ENCODE measurements around the gene FBXL22.

The FBXL22 gene

GRCh38 chr15:63630036-63630751 is 33.0 kb downstream of the FBXL22 start:
- in situ Hi-C loops (cut with MboI; ENCODE audit: low sequenced_read_pairs, unreplicated experiment) = no loop called here
- no peak for TF ChIP-seq CTCF (IDR thresholded peaks at IDR 0.05; ENCODE audit: borderline replicate concordance, control extremely low read depth, extremely low read depth, insufficient read depth, missing control alignments)
- DNase-seq (ENCODE audit: low spot score) = no peak

GRCh38 chr15:63633312-63633711 is 36.1 kb downstream of the FBXL22 start:
- no peak for TF ChIP-seq CTCF (IDR thresholded peaks at IDR 0.05; ENCODE audit: borderline replicate concordance, control extremely low read depth, extremely low read depth, insufficient read depth, missing control alignments)
- DNase-seq (ENCODE audit: low spot score) = no peak
- in situ Hi-C loops (cut with MboI; ENCODE audit: low sequenced_read_pairs, unreplicated experiment) = no loop called here

GRCh38 chr15:63634154-63634553 is 37.0 kb downstream of the FBXL22 start:
- no peak for DNase-seq (ENCODE audit: low spot score)
- TF ChIP-seq CTCF (IDR thresholded peaks at IDR 0.05; ENCODE audit: borderline replicate concordance, control extremely low read depth, extremely low read depth, insufficient read depth, missing control alignments) = no peak
- in situ Hi-C loops (cut with MboI; ENCODE audit: low sequenced_read_pairs, unreplicated experiment) = no loop called here

- no peak for TF ChIP-seq CTCF (IDR thresholded peaks at IDR 0.05; ENCODE audit: borderline replicate concordance, control extremely low read depth, extremely low read depth, insufficient read depth, missing control alignments)
- no peak for DNase-seq (ENCODE audit: low spot score)
- in situ Hi-C loops (cut with MboI; ENCODE audit: low sequenced_read_pairs, unreplicated experiment) = no loop called here
Measured at GRCh38 chr15:63636518-63637061, 39.4 kb downstream of the FBXL22 start.

GRCh38 chr15:63638839-63639238 is 41.7 kb downstream of the FBXL22 start:
- TF ChIP-seq CTCF (IDR thresholded peaks at IDR 0.05; ENCODE audit: borderline replicate concordance, control extremely low read depth, extremely low read depth, insufficient read depth, missing control alignments) = no peak
- in situ Hi-C loops (cut with MboI; ENCODE audit: low sequenced_read_pairs, unreplicated experiment) = no loop called here
- no peak for DNase-seq (ENCODE audit: low spot score)

- DNase-seq (ENCODE audit: low spot score) = no peak
- in situ Hi-C loops (cut with MboI; ENCODE audit: low sequenced_read_pairs, unreplicated experiment) = no loop called here
- no peak for TF ChIP-seq CTCF (IDR thresholded peaks at IDR 0.05; ENCODE audit: borderline replicate concordance, control extremely low read depth, extremely low read depth, insufficient read depth, missing control alignments)
Measured at GRCh38 chr15:63640146-63640545, 43.0 kb downstream of the FBXL22 start.
